ENCODE data around the gene NPHP4.

DNA sequence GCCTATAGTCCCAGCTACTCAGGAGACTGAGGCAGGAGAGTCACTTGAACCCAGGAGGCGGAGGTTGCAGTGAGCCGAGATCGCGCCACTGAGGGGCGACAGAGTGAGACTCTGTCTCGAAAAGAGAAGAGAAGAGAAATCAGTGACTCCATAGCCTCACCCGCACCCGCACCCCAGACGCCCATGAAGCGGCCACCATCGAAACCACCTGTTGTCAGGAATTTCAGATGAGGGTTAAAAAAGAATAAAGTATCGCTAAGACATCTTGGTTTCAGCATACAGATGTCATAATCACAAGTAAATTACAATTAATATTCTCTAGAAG, 47.4 kb downstream of the NPHP4 start:
- TF ChIP-seq POLR2A (IDR thresholded peaks at IDR 0.05; ENCODE audit: low read depth, low read length) (no peak), JUN (IDR thresholded peaks at IDR 0.05; ENCODE audit: borderline replicate concordance, insufficient read depth, insufficient read length, low read depth) (no peak), POLR2AphosphoS5 (IDR thresholded peaks at IDR 0.05; ENCODE audit: insufficient read depth, low read depth, low read length) (no peak), EZH2 (IDR thresholded peaks at IDR 0.05; ENCODE audit: borderline replicate concordance, low read depth, low read length, severe bottlenecking) (no peak), GATA2 (IDR thresholded peaks at IDR 0.05; ENCODE audit: insufficient read depth, insufficient read length, low read depth, low read length) (no peak), MYC (IDR thresholded peaks at IDR 0.05; ENCODE audit: low read depth, low read length) (no peak)
- TF ChIP-seq, protein P1, sequence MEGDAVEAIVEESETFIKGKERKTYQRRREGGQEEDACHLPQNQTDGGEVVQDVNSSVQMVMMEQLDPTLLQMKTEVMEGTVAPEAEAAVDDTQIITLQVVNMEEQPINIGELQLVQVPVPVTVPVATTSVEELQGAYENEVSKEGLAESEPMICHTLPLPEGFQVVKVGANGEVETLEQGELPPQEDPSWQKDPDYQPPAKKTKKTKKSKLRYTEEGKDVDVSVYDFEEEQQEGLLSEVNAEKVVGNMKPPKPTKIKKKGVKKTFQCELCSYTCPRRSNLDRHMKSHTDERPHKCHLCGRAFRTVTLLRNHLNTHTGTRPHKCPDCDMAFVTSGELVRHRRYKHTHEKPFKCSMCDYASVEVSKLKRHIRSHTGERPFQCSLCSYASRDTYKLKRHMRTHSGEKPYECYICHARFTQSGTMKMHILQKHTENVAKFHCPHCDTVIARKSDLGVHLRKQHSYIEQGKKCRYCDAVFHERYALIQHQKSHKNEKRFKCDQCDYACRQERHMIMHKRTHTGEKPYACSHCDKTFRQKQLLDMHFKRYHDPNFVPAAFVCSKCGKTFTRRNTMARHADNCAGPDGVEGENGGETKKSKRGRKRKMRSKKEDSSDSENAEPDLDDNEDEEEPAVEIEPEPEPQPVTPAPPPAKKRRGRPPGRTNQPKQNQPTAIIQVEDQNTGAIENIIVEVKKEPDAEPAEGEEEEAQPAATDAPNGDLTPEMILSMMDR (IDR thresholded peaks at IDR 0.05; ENCODE audit: extremely low read depth in 1 of 2, insufficient read depth in 1 of 2, low read depth in 1 of 2, low read length in 2 of 2), result no peak
- TF ChIP-seq, protein P2, sequence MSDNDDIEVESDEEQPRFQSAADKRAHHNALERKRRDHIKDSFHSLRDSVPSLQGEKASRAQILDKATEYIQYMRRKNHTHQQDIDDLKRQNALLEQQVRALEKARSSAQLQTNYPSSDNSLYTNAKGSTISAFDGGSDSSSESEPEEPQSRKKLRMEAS (IDR thresholded peaks at IDR 0.05; ENCODE audit: insufficient read depth, insufficient read length), result no peak

Measured in endothelial cell of umbilical vein (primary cell).